Measurements from ENCODE around the gene F2. TPM values are rescaled to one million over a fixed set of nuclear protein-coding genes. Genes with fewer than 3 reads are reported as not detected.
"Not testable (repeated sequence)": the region's sequence is repeated elsewhere in the genome, so short reads cannot be mapped to it uniquely, and the experiment has no call there.

The F2 gene
- total RNA-seq, 1 donor, result not detected

DNA sequence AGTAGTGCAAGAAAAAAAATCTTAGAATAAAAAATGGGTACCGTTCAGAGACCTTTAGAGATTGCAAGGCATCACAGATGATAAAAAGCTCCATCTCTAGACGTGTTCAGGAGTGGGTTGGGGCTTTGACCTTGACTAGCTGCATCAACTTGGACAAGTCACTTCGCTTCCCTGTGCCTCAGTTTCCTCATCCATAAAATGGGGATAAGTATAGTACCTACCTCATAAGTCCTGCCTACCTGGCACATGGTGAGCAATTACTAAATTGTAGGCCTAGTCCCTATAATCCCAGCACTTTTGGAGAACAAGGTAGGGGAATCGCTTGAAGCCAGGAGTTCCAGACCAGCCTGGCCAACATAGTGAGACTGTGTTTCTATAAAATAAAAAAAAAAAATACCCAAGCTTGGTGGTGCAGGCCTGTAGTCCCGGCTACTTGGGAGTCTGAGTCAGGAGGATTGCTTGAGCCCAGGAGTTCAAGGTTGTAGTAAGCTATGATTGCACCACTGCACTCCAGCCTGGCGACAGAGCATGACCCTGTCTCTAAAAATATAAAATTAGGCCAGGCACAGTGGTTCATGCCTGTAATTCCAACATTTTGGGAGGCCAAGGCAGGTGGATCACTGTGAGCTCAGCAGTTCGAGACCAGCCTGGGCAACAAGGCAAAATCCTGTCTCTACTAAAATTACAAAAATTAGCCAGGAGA, 6.0 kb upstream of the F2 start:
- Histone ChIP-seq H3K4me1 (ENCODE audit: insufficient read depth, low read length) (peaks cover 31% of the 10 kb centered on the region), H3K27me3 (ENCODE audit: insufficient read depth, low read length) (no peaks in the 10 kb centered on the region), H3K79me2 (ENCODE audit: insufficient read depth, low read length) (no peaks in the 10 kb centered on the region), H3K4me2 (ENCODE audit: insufficient read depth, low read length) (no peak overlapping the region), H3K4me3 (ENCODE audit: insufficient read depth, low read length) (no peak overlapping the region), H3K36me3 (ENCODE audit: insufficient read depth, low read length) (no peaks in the 10 kb centered on the region), H4K20me1 (ENCODE audit: insufficient read depth, low read length) (no peaks in the 10 kb centered on the region), H2AFZ (ENCODE audit: low read length) (no peak overlapping the region), H3K9me3 (ENCODE audit: low read depth, low read length) (no peaks in the 10 kb centered on the region), H3K27ac (ENCODE audit: low read depth, low read length) (no peak overlapping the region)
- DNase-seq (ENCODE audit: insufficient read length, low spot score, missing footprints), result no peak
- no peak for TF ChIP-seq CTCF (IDR thresholded peaks at IDR 0.05; ENCODE audit: extremely low read depth, low read depth, low read length)

- not testable (repeated sequence) for DNase-seq (ENCODE audit: insufficient read length, low spot score, missing footprints); H3K36me3 ChIP-seq (ENCODE audit: insufficient read depth, low read length); H3K27me3 ChIP-seq (ENCODE audit: insufficient read depth, low read length); H4K20me1 ChIP-seq (ENCODE audit: insufficient read depth, low read length); H3K4me2 ChIP-seq (ENCODE audit: insufficient read depth, low read length); H3K79me2 ChIP-seq (ENCODE audit: insufficient read depth, low read length); H3K4me3 ChIP-seq (ENCODE audit: insufficient read depth, low read length); H3K27ac ChIP-seq (ENCODE audit: low read depth, low read length); H2AFZ ChIP-seq (ENCODE audit: low read length); H3K9me3 ChIP-seq (ENCODE audit: low read depth, low read length)
- H3K4me1 ChIP-seq (ENCODE audit: insufficient read depth, low read length), result peaks cover 17% of the 10 kb centered on the region
Measured at GRCh38 chr11:46717825-46718154, 1.2 kb upstream of the F2 start.

GRCh38 chr11:46718155-46719019, 626 bp upstream of the F2 start:
- Histone ChIP-seq H3K36me3 (ENCODE audit: insufficient read depth, low read length) (no peaks in the 10 kb centered on the region), H4K20me1 (ENCODE audit: insufficient read depth, low read length) (no peaks in the 10 kb centered on the region), H2AFZ (ENCODE audit: low read length) (peak overlapping the region; percentile 36), H3K4me3 (ENCODE audit: insufficient read depth, low read length) (no peak overlapping the region), H3K27ac (ENCODE audit: low read depth, low read length) (no peak overlapping the region), H3K79me2 (ENCODE audit: insufficient read depth, low read length) (no peaks in the 10 kb centered on the region), H3K9me3 (ENCODE audit: low read depth, low read length) (no peaks in the 10 kb centered on the region), H3K4me1 (ENCODE audit: insufficient read depth, low read length) (peaks cover 13% of the 10 kb centered on the region), H3K27me3 (ENCODE audit: insufficient read depth, low read length) (no peaks in the 10 kb centered on the region), H3K4me2 (ENCODE audit: insufficient read depth, low read length) (no peak overlapping the region)
- peak; percentile 54 for DNase-seq (ENCODE audit: insufficient read length, low spot score, missing footprints)
- no peak for TF ChIP-seq CTCF (IDR thresholded peaks at IDR 0.05; ENCODE audit: extremely low read depth, low read depth, low read length)

- Histone ChIP-seq H2AFZ (ENCODE audit: low read length) (no peak overlapping the region), H3K4me3 (ENCODE audit: insufficient read depth, low read length) (no peak overlapping the region), H4K20me1 (ENCODE audit: insufficient read depth, low read length) (no peaks in the 10 kb centered on the region), H3K4me1 (ENCODE audit: insufficient read depth, low read length) (peaks cover 4% of the 10 kb centered on the region), H3K27ac (ENCODE audit: low read depth, low read length) (no peak overlapping the region), H3K9me3 (ENCODE audit: low read depth, low read length) (no peaks in the 10 kb centered on the region), H3K36me3 (ENCODE audit: insufficient read depth, low read length) (no peaks in the 10 kb centered on the region), H3K79me2 (ENCODE audit: insufficient read depth, low read length) (no peaks in the 10 kb centered on the region), H3K27me3 (ENCODE audit: insufficient read depth, low read length) (no peaks in the 10 kb centered on the region), H3K4me2 (ENCODE audit: insufficient read depth, low read length) (no peak overlapping the region)
- peak; percentile 22 for DNase-seq (ENCODE audit: insufficient read length, low spot score, missing footprints)
- TF ChIP-seq CTCF (IDR thresholded peaks at IDR 0.05; ENCODE audit: extremely low read depth, low read depth, low read length), result no peak
Measured at GRCh38 chr11:46719543-46720218, 668 bp downstream of the F2 start.

All from osteoblast (primary cell).